Stimulated activated CD4-positive, alpha-beta T cell treated with anti-CD3 and anti-CD28 coated beads, Interleukin-2, amount 100 ng/mL, for 4 hours (primary cell): ENCODE results near the gene ALG12.

ENCODE experiments used
- DNase-seq: peaks from one replicate; pipeline ENCODE4 v3.0.0-alpha.2; 2020; ENCODE audit warnings: low read depth

Gene ALG12

GRCh38 chr22:49911881-49912625 lies 6.2 kb downstream of the ALG12 start:
- no peak for DNase-seq

GRCh38 chr22:49910229-49911155 lies 7.7 kb downstream of the ALG12 start:
- DNase-seq = no peak

- DNase-seq = no peak
Observed at GRCh38 chr22:49909476-49910205, 8.6 kb downstream of the ALG12 start.

GRCh38 chr22:49907807-49908206 lies 10.4 kb downstream of the ALG12 start:
- DNase-seq = no peak

- DNase-seq = no peak
Observed at GRCh38 chr22:49906799-49907290, 11.4 kb downstream of the ALG12 start.

- no peak for DNase-seq
Observed at GRCh38 chr22:49906071-49906798, 12.0 kb downstream of the ALG12 start.

GRCh38 chr22:49905465-49905864 lies 12.8 kb downstream of the ALG12 start:
- no peak for DNase-seq

GRCh38 chr22:49904040-49904369 lies 14.2 kb downstream of the ALG12 start:
- no peak for DNase-seq

GRCh38 chr22:49903322-49904039 lies 14.8 kb downstream of the ALG12 start:
- no peak for DNase-seq

- DNase-seq = no peak
Observed at GRCh38 chr22:49901457-49901856, 16.8 kb downstream of the ALG12 start.

GRCh38 chr22:49900441-49901230 lies 17.6 kb downstream of the ALG12 start:
- DNase-seq = no peak

GRCh38 chr22:49899530-49899929 lies 18.7 kb downstream of the ALG12 start:
- no peak for DNase-seq

GRCh38 chr22:49897015-49897684 lies 21.1 kb downstream of the ALG12 start:
- DNase-seq = no peak

GRCh38 chr22:49896201-49896600 lies 22.0 kb downstream of the ALG12 start:
- no peak for DNase-seq

- no peak for DNase-seq
Observed at GRCh38 chr22:49894322-49895054, 23.8 kb downstream of the ALG12 start.

GRCh38 chr22:49893025-49893424 lies 25.2 kb downstream of the ALG12 start:
- no peak for DNase-seq

GRCh38 chr22:49892226-49892899 lies 25.9 kb downstream of the ALG12 start:
- no peak for DNase-seq

- DNase-seq = no peak
Observed at GRCh38 chr22:49889071-49889470, 29.2 kb downstream of the ALG12 start.
